ENCODE results near the gene GALNTL6. TPM values are rescaled to one million over a fixed set of nuclear protein-coding genes. Genes with fewer than 3 reads are reported as not detected.

The GALNTL6 gene
- total RNA-seq, 1 donor from 2014 or later, result 0.34 TPM

DNA sequence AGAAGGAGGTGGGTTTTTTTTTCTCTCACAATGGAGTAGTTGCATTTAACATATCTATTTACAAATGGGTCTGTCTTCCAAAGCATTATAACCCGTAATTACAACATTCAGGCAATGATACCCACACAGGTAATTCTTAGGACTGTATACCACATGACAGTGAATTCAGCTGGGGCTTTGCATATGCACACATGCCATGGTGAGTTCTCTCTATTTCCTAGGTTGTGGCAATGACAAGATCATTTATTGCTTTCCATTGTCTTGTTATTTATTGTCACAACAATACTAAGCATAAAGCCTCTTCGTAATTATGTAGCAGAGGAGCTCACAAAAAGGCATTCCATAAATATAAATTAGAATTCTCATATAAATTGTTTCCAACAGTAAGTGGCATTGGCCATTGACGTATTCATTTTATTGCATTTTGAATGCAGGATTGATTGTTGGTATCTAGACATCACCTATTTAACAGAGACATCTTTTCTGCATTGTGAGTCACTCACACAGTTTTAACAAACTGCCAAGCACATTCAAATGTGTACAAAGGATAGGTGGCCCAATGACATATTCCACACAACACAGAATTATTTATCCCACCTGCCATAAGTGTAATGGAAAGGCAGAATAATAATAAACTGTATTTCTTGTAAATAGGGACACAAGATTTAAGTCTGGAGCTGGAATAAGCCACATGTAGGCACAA lies 964.7 kb downstream of the GALNTL6 start:
- no peaks in the 10 kb centered on the region for H3K36me3 Mint-ChIP-seq (ENCODE audit: unreplicated experiment)
- TF ChIP-seq, protein P1, sequence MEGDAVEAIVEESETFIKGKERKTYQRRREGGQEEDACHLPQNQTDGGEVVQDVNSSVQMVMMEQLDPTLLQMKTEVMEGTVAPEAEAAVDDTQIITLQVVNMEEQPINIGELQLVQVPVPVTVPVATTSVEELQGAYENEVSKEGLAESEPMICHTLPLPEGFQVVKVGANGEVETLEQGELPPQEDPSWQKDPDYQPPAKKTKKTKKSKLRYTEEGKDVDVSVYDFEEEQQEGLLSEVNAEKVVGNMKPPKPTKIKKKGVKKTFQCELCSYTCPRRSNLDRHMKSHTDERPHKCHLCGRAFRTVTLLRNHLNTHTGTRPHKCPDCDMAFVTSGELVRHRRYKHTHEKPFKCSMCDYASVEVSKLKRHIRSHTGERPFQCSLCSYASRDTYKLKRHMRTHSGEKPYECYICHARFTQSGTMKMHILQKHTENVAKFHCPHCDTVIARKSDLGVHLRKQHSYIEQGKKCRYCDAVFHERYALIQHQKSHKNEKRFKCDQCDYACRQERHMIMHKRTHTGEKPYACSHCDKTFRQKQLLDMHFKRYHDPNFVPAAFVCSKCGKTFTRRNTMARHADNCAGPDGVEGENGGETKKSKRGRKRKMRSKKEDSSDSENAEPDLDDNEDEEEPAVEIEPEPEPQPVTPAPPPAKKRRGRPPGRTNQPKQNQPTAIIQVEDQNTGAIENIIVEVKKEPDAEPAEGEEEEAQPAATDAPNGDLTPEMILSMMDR (IDR thresholded peaks at IDR 0.05; ENCODE audit: partially characterized antibody, unreplicated experiment), result no peak
- no peak for DNase-seq
- H3K4me1 Mint-ChIP-seq (ENCODE audit: low read depth, unreplicated experiment), result peaks cover 16% of the 10 kb centered on the region
- H3K27ac Mint-ChIP-seq (ENCODE audit: unreplicated experiment), result no peak overlapping the region
- H3K27me3 Mint-ChIP-seq (ENCODE audit: unreplicated experiment), result no peaks in the 10 kb centered on the region
- H3K9me3 Mint-ChIP-seq (ENCODE audit: unreplicated experiment), result no peaks in the 10 kb centered on the region
- H3K4me3 Mint-ChIP-seq (ENCODE audit: unreplicated experiment), result no peak overlapping the region

DNA sequence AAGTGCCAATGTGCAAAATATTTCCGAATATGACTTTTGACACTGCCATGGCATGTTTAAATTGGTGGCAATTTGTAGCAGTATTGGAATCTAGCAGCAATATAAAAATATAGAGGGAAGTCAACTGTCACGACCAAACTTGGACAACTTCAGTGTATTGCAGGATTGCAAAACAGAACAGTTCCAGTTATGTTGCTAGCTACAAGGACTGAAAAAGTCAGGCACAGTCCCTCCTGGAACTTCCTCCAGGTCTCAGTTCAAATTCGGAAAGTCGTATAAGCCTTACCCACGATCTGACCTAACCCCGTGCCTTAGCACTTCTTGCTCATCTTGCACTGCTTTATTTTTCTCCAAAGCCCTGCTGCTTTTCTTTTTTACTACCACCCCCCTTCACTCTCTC lies 965.4 kb downstream of the GALNTL6 start:
- peak overlapping the region; percentile 20 for H3K4me3 Mint-ChIP-seq (ENCODE audit: unreplicated experiment)
- H3K27me3 Mint-ChIP-seq (ENCODE audit: unreplicated experiment), result no peaks in the 10 kb centered on the region
- TF ChIP-seq, protein P1 (IDR thresholded peaks at IDR 0.05; ENCODE audit: partially characterized antibody, unreplicated experiment), result no peak
- H3K36me3 Mint-ChIP-seq (ENCODE audit: unreplicated experiment), result no peaks in the 10 kb centered on the region
- no peak for DNase-seq
- peaks cover 16% of the 10 kb centered on the region for H3K4me1 Mint-ChIP-seq (ENCODE audit: low read depth, unreplicated experiment)
- no peak overlapping the region for H3K27ac Mint-ChIP-seq (ENCODE audit: unreplicated experiment)
- no peaks in the 10 kb centered on the region for H3K9me3 Mint-ChIP-seq (ENCODE audit: unreplicated experiment)

DNA sequence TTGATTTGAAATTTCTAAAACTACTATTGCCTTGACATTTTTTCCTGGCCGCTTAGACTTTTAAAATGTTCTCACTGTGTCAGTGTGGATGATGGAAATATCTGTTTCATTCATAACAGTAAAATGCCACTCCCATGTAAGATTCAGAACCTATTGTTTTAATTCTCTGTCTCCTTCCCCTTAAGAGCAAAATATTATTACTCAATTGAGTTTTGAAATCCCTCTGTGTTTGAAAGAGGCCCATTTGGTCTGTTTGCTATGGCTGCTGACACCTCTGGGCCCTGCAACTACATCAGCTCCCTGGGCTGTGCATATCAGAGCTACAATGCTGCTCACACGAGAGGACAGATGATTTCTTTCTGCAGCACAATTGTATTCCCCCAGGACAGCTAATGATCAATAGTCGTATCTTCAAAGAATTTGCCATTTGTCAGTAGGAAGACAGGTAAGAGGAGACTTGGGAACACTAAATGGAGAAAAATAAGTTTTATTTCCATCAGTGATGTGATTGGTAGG lies 967.4 kb downstream of the GALNTL6 start:
- Mint-ChIP-seq H3K27me3 (ENCODE audit: unreplicated experiment) (no peaks in the 10 kb centered on the region), H3K27ac (ENCODE audit: unreplicated experiment) (peak overlapping the region; percentile 34), H3K4me1 (ENCODE audit: low read depth, unreplicated experiment) (peaks cover 16% of the 10 kb centered on the region), H3K36me3 (ENCODE audit: unreplicated experiment) (no peaks in the 10 kb centered on the region), H3K4me3 (ENCODE audit: unreplicated experiment) (no peak overlapping the region), H3K9me3 (ENCODE audit: unreplicated experiment) (no peaks in the 10 kb centered on the region)
- DNase-seq, result no peak
- TF ChIP-seq, protein P1 (IDR thresholded peaks at IDR 0.05; ENCODE audit: partially characterized antibody, unreplicated experiment), result no peak

DNA sequence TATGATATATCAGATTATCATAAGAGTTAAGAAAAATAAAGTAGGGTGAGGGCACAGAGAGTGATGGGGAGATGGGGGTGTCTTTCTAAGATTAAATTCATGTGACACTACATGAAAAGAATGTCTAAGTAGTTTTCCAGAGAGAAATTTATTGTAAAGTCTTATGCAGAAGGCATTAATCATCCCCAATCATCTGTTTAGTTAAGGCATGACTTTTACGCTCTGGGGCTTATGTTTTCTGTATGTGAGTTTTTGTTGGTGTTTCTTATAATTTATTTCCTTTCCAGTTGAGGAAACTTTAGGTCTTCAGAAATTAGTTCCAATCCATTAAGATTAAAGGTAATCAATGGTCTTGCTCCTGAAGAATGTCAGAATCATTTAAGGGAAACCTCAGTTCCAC lies 972.4 kb downstream of the GALNTL6 start:
- no peak for DNase-seq
- Mint-ChIP-seq H3K9me3 (ENCODE audit: unreplicated experiment) (no peaks in the 10 kb centered on the region), H3K36me3 (ENCODE audit: unreplicated experiment) (no peaks in the 10 kb centered on the region), H3K4me3 (ENCODE audit: unreplicated experiment) (no peak overlapping the region), H3K27ac (ENCODE audit: unreplicated experiment) (no peak overlapping the region), H3K4me1 (ENCODE audit: low read depth, unreplicated experiment) (peaks cover 5% of the 10 kb centered on the region), H3K27me3 (ENCODE audit: unreplicated experiment) (no peaks in the 10 kb centered on the region)
- TF ChIP-seq, protein P1 (IDR thresholded peaks at IDR 0.05; ENCODE audit: partially characterized antibody, unreplicated experiment), result no peak

DNA sequence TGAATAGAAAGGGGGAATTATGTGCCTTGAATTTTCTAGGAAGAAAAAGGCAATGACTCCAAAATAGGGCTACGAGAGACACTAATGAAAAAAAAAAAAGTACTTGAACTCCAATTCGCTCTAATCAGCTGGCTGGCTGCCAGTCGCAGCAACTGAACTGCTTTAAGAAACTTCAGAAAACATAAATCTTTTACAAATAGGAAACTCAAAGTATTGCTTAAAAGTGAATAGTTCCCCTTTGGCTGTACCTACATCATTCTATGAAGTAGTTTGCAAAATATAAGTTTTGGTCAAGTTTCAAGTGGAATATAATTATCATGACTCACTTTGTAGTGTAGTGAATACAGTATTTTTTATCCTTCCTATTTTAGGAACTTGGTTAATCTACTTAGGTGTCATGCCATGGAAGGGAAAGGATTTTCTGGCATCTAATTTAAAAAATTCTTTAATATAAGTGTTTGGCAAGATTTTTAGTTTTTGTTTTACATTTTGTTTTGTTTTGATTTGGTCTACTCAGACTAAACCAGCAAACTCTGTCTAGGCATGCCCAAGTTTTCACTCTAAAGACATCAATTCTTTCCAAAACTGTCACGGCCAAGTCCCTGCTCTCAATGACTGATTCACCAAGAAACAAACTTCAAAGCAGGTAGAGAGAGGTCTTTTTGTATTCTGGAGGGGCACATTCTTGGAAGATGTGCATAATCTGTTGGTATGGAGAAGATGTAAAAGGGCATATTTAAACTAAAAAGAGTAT lies 973.0 kb downstream of the GALNTL6 start:
- no peaks in the 10 kb centered on the region for H3K9me3 Mint-ChIP-seq (ENCODE audit: unreplicated experiment)
- TF ChIP-seq, protein P1 (IDR thresholded peaks at IDR 0.05; ENCODE audit: partially characterized antibody, unreplicated experiment), result no peak
- H3K4me1 Mint-ChIP-seq (ENCODE audit: low read depth, unreplicated experiment), result no peaks in the 10 kb centered on the region
- no peak for DNase-seq
- H3K36me3 Mint-ChIP-seq (ENCODE audit: unreplicated experiment), result no peaks in the 10 kb centered on the region
- no peak overlapping the region for H3K27ac Mint-ChIP-seq (ENCODE audit: unreplicated experiment)
- no peak overlapping the region for H3K4me3 Mint-ChIP-seq (ENCODE audit: unreplicated experiment)
- H3K27me3 Mint-ChIP-seq (ENCODE audit: unreplicated experiment), result no peaks in the 10 kb centered on the region

Measured in glutamatergic neuron (in vitro differentiated cells).